ENCODE results near the gene KIRREL1.
A peak's percentile ranks its signal among the peaks of the same experiment; 100 is the strongest.

Gene KIRREL1

DNA sequence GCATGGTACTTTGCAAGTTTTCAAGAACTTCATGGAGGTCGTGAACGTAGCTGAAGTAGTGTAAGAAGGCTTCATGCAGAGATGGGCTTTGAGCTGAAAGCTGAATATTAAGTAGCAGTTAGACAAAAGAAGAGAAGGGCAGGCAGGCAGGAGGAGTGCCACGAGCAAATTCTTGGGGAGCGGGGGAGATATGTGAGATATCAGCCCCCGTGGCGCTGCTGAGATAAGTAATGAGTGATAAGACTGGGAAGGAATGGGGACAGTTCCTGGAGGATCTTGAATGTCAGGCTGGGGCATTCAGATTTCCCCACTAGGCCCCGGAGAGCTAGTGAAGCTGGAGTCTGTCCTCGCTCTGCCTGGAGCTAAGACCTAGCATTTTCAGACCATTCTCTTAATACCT is 27.9 kb upstream of the KIRREL1 start:
- no peak for TF ChIP-seq ZFX (IDR thresholded peaks at IDR 0.05)
- TF ChIP-seq, protein P1, sequence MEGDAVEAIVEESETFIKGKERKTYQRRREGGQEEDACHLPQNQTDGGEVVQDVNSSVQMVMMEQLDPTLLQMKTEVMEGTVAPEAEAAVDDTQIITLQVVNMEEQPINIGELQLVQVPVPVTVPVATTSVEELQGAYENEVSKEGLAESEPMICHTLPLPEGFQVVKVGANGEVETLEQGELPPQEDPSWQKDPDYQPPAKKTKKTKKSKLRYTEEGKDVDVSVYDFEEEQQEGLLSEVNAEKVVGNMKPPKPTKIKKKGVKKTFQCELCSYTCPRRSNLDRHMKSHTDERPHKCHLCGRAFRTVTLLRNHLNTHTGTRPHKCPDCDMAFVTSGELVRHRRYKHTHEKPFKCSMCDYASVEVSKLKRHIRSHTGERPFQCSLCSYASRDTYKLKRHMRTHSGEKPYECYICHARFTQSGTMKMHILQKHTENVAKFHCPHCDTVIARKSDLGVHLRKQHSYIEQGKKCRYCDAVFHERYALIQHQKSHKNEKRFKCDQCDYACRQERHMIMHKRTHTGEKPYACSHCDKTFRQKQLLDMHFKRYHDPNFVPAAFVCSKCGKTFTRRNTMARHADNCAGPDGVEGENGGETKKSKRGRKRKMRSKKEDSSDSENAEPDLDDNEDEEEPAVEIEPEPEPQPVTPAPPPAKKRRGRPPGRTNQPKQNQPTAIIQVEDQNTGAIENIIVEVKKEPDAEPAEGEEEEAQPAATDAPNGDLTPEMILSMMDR (conservative IDR thresholded peaks at IDR 0.05) = no peak
- H3K27ac ChIP-seq = no peak overlapping the region

DNA sequence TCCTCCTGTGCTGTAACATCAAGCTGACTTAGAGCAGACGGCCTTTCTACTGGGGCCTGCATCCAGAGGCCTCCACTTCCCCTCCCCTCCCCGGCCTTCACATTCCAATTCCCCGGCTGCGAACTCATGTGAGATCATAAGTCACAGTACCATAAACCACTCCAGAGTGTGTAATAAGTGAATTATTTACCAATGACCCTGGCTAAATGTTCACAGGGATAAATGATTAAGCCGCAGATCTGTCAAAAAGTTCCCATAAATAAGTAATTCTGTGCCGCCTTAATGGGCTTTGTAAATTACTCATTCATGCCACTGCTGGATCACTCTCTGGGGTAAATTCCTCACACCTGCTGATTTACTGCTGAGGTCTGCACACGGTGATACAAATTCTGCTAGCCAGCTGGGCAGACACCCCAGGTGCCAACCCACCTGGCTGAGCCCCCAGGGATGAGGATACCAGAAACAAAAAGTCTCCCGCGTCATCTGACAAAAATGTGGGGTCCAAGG is 27.4 kb upstream of the KIRREL1 start:
- H3K27ac ChIP-seq = no peak overlapping the region
- TF ChIP-seq, protein P1 (conservative IDR thresholded peaks at IDR 0.05) = no peak
- no peak for TF ChIP-seq ZFX (IDR thresholded peaks at IDR 0.05)

DNA sequence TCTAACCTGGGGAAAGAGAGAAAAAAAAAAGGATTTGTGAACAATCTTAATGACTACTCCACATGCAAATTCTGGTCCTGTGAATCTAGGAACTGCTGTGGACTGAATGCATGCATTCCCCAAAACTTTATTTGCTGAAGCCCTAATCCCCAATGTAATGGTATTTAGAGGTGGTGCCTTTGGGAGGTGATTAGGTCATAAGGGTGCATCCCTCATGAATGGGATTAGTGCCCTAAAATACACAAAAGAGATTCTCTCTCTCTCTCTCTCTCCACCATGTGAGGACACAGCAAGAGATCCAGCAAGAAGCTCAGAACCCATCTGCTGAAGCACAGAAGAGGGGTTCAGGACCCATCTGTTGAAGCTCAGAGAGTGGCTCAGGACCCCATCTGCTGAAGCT is 26.2 kb upstream of the KIRREL1 start:
- no peak for TF ChIP-seq ZFX (IDR thresholded peaks at IDR 0.05)
- TF ChIP-seq, protein P1 (conservative IDR thresholded peaks at IDR 0.05) = no peak
- H3K27ac ChIP-seq = no peak overlapping the region

DNA sequence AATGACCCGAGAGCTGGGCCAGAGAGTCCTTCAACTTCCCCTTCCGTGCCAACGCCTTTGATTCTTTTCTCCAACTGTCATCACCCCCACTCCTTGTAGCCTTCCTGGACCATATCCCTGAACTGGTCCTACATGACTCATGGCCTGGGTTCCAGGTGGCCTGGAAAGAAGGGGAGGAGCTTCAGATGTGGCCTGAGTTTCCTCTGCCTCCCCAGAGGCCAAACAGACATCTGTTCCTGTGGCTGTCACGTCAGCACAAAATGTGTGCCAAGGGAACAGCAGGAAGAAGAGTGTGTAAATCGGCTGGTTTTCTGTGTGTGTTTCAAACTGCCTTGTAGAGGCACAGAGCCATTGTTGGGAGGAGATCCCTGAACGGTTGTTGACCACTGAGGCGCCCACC is 24.9 kb upstream of the KIRREL1 start:
- TF ChIP-seq, protein P1 (conservative IDR thresholded peaks at IDR 0.05) = no peak
- no peak for TF ChIP-seq ZFX (IDR thresholded peaks at IDR 0.05)
- no peak overlapping the region for H3K27ac ChIP-seq

DNA sequence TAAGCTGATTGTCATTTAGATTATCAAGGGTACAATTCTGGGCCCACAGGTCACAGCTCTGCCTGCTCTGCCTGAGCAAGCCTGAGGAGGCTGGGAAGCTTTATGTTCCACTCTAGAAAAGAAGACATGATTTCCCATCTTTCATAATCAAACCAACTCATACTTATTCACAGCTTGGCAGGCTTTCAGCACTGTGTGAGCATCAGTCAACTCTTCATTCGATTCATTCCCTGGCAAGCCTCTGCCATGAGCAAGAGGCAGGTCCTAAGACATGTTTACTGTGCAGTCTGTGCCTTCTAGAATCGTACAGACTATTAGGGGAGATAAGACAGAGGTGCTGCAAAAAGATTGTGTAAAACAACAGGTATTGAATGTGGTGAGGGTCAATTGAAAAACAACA is 24.5 kb upstream of the KIRREL1 start:
- TF ChIP-seq ZFX (IDR thresholded peaks at IDR 0.05) = no peak
- TF ChIP-seq, protein P1 (conservative IDR thresholded peaks at IDR 0.05) = no peak
- H3K27ac ChIP-seq = no peak overlapping the region

DNA sequence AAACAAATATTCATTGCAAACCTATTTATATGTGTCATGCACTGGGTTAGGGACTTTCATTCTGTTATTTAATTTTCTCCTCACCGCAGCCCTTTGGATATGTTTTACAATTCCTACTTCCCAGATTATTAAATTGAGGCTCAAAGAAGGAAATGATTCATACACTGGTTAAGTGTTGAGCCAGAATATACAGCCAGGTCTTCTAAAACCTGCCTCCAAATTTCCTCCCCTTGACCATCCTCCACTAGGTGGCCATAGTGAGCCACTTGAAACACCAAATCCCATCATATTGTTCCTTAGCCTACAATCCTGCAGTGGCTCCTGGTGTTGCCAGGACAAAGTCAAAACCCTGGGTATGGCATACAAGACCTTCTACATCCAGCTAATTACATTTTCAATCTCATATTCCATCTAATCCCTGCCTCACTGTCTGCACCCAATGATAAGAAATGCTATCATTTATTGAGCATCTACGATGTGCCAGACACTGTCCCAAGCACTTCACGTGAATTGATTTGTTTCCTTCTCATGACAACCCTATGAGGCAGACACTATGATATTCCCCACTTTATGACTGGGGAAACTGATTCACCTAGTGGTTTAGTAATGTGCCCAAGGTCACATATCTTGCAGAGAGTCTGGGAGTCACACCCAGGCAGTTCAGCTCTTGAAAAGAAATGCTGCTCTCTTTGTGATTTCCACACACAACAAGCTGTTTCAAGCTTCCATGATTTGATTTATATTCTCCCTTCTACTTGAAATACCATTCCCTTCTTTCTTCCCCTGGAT is 23.6 kb upstream of the KIRREL1 start:
- H3K27ac ChIP-seq = no peak overlapping the region
- TF ChIP-seq, protein P1 (conservative IDR thresholded peaks at IDR 0.05) = peak; percentile 84
- TF ChIP-seq ZFX (IDR thresholded peaks at IDR 0.05) = no peak

DNA sequence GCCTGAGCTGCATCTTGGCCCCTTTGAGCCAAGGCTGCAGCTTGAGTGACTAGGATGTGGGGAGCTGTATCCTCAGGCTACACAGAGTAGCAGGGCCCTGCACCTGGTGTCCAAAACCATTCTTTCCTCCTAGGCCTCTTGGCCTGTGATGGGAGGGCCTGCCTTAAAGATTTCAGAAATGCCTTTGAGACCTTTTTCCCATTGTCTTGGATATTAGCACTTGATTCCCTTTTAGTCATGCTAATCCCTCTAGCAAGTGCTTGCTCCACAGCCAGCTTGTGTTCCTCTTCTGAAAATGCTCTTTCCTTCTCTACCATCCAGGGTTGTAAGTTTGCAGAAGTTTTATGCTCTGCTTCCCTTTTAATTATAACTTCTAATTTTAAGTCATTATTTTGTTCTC is 21.7 kb upstream of the KIRREL1 start:
- TF ChIP-seq, protein P1 (conservative IDR thresholded peaks at IDR 0.05) = no peak
- TF ChIP-seq ZFX (IDR thresholded peaks at IDR 0.05) = no peak

More for the DNA sequence above, 21.7 kb upstream of the KIRREL1 start:
- no peak overlapping the region for H3K27ac ChIP-seq

Data from C4-2B (cell line).